ENCODE measurements around the gene ALK. TPM values are rescaled to one million over a fixed set of nuclear protein-coding genes. Genes with fewer than 3 reads are reported as not detected.

ALK gene
- polyA plus RNA-seq, 1 of the 3 experiments (the other 2 are of a cell fraction): 0.30 TPM

DNA sequence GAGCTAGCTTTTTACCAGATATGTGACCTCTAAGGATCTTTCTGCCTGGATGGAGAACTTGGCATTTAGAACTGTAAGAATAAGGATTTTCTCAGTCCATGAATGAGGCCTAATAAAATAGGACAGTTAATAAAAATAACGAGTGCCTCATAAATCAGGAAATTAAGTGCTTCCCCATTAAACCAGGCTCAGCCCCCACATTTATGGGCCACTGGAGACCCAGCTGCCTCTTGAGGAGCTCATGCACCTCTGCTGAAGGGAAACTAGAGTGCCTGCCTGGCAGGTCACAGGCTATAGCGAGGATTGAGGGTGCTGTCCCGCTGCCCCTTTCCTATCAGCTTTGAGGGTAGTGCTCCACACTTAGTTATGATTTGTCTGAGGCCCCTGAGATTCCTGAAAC lies 158.0 kb downstream of the ALK start:
- no peak overlapping the region for H3K4me3 ChIP-seq (ENCODE audit: low read depth in 2 of 2, low read length in 1 of 2)
- no peak overlapping the region for H3K9ac ChIP-seq
- no peaks in the 10 kb centered on the region for H3K9me3 ChIP-seq
- H3K36me3 ChIP-seq (replicated peaks in 1 of 2; ENCODE audit: control insufficient read depth in 1 of 2, insufficient read depth in 2 of 2, low read length in 1 of 2): no peaks in the 10 kb centered on the region
- no peak overlapping the region for H2AFZ ChIP-seq (ENCODE audit: low read depth)
- H3K79me2 ChIP-seq (ENCODE audit: insufficient read depth): no peaks in the 10 kb centered on the region
- WGBS (ENCODE audit: low lambda C conversion rate): 45% methylated on average over 2 of the region's 3 CpGs
- no peaks in the 10 kb centered on the region for H3F3A ChIP-seq (replicated peaks; ENCODE audit: insufficient read depth)
- POLR2A ChIA-PET: no interaction called here
- no peaks in the 10 kb centered on the region for H3K27me3 ChIP-seq (ENCODE audit: insufficient read depth)
- H3K9me2 ChIP-seq: no peaks in the 10 kb centered on the region
- H3K4me2 ChIP-seq: no peak overlapping the region
- peak overlapping the region in 1 of 2 experiments; percentile 11; a peak in 1 of 4 replicates for H3K27ac ChIP-seq (ENCODE audit: low read depth in 2 of 2, low read length in 1 of 2)
- no peaks in the 10 kb centered on the region for H4K20me1 ChIP-seq (ENCODE audit: insufficient read depth)
- CTCF ChIA-PET: interaction anchor here (0.7 kb wide), 1 partner anchor 353 kb away, joined by 3 read pairs; no protein-coding TSS in a partner anchor
- TF ChIP-seq YY1 (IDR thresholded peaks at IDR 0.05; ENCODE audit: low read depth) (no peak), NRF1 (IDR thresholded peaks at IDR 0.05; ENCODE audit: low read depth, low read length) (no peak), FOSL2 (IDR thresholded peaks at IDR 0.05; ENCODE audit: borderline replicate concordance, low read depth) (no peak), MEF2A (IDR thresholded peaks at IDR 0.05; ENCODE audit: borderline replicate concordance, low read depth) (no peak)
- DNase-seq: no peak
- H3K4me1 ChIP-seq (ENCODE audit: control insufficient read depth in 1 of 2, insufficient read depth in 2 of 2, low read depth in 1 of 2, low read length in 1 of 2): peaks cover 0 to 60% of the 10 kb centered on the region in 2 experiments; a peak in 2 of 4 replicates

DNA sequence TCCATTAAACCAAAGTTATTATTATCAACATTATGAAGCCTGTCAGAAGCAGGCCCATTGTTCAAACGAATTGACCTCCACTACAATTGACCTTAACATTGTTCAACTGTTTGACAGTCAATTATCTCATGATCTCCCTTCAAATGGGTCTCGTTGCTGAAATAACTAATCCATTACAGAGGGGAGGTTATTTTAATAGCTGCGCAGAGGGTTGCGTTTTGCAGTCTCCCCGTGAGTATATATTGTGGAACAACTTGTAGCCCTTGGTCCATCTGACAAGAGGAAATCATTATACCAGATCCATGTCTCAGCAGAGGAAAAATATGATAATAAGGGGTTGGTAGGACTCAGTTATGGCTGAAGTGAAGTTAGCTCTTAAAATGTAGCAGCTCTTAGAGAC lies 159.1 kb downstream of the ALK start:
- Histone ChIP-seq H3K4me1 (ENCODE audit: control insufficient read depth in 1 of 2, insufficient read depth in 2 of 2, low read depth in 1 of 2, low read length in 1 of 2) (peaks cover 0 to 55% of the 10 kb centered on the region in 2 experiments; a peak in 2 of 4 replicates), H2AFZ (ENCODE audit: low read depth) (no peak overlapping the region)

More for the DNA sequence above, 159.1 kb downstream of the ALK start:
- H3K27ac ChIP-seq (ENCODE audit: low read depth in 2 of 2, low read length in 1 of 2): peak overlapping the region in 1 of 2 experiments; percentile 1; a peak in 1 of 4 replicates
- no peaks in the 10 kb centered on the region for H3F3A ChIP-seq (replicated peaks; ENCODE audit: insufficient read depth)
- TF ChIP-seq, protein P1, sequence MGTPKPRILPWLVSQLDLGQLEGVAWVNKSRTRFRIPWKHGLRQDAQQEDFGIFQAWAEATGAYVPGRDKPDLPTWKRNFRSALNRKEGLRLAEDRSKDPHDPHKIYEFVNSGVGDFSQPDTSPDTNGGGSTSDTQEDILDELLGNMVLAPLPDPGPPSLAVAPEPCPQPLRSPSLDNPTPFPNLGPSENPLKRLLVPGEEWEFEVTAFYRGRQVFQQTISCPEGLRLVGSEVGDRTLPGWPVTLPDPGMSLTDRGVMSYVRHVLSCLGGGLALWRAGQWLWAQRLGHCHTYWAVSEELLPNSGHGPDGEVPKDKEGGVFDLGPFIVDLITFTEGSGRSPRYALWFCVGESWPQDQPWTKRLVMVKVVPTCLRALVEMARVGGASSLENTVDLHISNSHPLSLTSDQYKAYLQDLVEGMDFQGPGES (IDR thresholded peaks at IDR 0.05; ENCODE audit: low read depth, low read length): no peak
- no peak for TF ChIP-seq RFX5 (IDR thresholded peaks at IDR 0.05; ENCODE audit: low read length)
- TF ChIP-seq FOXM1 (IDR thresholded peaks at IDR 0.05; ENCODE audit: low read depth): no peak
- no peak for TF ChIP-seq SIN3A (IDR thresholded peaks at IDR 0.05; ENCODE audit: borderline replicate concordance, low read depth, low read length)
- no peak for TF ChIP-seq EP300 (IDR thresholded peaks at IDR 0.05; ENCODE audit: borderline replicate concordance in 1 of 2, low read depth in 1 of 2, low read length in 1 of 2)
- TF ChIP-seq, protein P2, sequence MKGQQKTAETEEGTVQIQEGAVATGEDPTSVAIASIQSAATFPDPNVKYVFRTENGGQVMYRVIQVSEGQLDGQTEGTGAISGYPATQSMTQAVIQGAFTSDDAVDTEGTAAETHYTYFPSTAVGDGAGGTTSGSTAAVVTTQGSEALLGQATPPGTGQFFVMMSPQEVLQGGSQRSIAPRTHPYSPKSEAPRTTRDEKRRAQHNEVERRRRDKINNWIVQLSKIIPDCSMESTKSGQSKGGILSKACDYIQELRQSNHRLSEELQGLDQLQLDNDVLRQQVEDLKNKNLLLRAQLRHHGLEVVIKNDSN (IDR thresholded peaks at IDR 0.05; ENCODE audit: borderline replicate concordance, low read depth): no peak
- TF ChIP-seq POLR2AphosphoS5 (IDR thresholded peaks at IDR 0.05; ENCODE audit: low read depth, low read length): no peak
- POLR2A ChIA-PET: interaction anchor here (0.6 kb wide), 1 partner anchor 21 kb away, joined by 3 read pairs; no protein-coding TSS in a partner anchor
- H3K4me3 ChIP-seq (ENCODE audit: low read depth in 2 of 2, low read length in 1 of 2): no peak overlapping the region
- H3K4me2 ChIP-seq: no peak overlapping the region
- H3K9me2 ChIP-seq: no peaks in the 10 kb centered on the region
- no peaks in the 10 kb centered on the region for H3K9me3 ChIP-seq
- H3K79me2 ChIP-seq (ENCODE audit: insufficient read depth): no peaks in the 10 kb centered on the region
- DNase-seq: no peak
- H3K9ac ChIP-seq: no peak overlapping the region
- no peaks in the 10 kb centered on the region for H4K20me1 ChIP-seq (ENCODE audit: insufficient read depth)
- H3K36me3 ChIP-seq (replicated peaks in 1 of 2; ENCODE audit: control insufficient read depth in 1 of 2, insufficient read depth in 2 of 2, low read length in 1 of 2): no peaks in the 10 kb centered on the region
- no peaks in the 10 kb centered on the region for H3K27me3 ChIP-seq (ENCODE audit: insufficient read depth)
- CTCF ChIA-PET: interaction anchor here (1.5 to 2.5 kb wide), 2 partner anchors 119 to 453 kb away, joined by 3 to 5 read pairs; no protein-coding TSS in a partner anchor
- 51% methylated on average over 5 of the region's 5 CpGs for WGBS (ENCODE audit: low lambda C conversion rate)
